Measurements from ENCODE around the gene FOLR1. TPM values are rescaled to one million over a fixed set of nuclear protein-coding genes. Genes with fewer than 3 reads are reported as not detected.

Gene FOLR1
- polyA plus RNA-seq, 1 donor: 19.0 TPM

DNA sequence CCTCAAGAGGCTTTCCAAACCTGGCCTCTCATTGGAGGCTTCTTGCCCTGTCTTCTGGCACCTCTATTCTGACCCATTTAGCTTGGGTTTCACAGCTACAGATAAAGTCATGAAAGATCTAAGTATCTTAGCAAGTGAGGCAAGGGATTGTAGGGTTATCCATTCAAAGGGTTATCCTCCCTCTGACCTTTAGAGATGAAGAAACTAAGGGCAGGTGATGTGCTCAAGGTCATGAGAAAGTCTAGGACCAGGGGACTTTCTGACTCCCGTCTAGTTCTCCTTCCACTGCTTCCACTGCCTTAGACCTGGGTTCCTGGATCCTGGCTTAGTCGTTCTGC, 44.8 kb downstream of the FOLR1 start:
- DNase-seq: no peak

DNA sequence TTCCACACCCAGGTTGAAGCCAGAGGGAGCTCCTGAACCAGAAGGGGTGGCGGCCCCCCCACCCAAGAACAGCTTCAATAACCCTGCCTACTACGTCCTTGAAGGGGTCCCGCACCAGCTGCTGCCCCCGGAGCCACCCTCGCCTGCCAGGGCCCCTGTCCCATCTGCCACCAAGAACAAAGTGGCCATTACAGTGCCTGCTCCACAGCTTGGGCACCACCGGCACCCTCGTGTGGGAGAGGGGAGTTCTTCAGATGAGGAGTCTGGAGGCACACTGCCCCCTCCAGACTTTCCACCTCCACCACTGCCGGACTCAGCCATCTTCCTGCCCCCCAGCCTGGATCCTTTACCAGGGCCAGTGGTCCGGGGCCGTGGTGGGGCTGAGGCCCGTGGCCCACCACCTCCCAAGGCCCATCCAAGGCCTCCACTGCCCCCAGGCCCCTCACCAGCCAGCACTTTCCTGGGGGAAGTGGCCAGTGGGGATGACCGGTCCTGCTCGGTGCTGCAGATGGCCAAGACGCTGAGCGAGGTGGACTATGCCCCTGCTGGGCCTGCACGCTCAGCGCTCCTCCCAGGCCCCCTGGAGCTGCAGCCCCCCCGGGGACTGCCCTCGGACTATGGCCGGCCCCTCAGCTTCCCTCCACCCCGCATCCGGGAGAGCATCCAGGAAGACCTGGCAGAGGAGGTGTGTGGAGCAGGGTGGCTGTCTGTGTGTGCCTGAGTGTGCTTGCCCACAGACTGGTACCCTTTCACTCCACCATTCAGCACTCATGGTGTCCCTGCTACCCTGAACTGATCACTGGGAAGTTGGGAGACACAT, 45.4 kb downstream of the FOLR1 start:
- DNase-seq: no peak

DNA sequence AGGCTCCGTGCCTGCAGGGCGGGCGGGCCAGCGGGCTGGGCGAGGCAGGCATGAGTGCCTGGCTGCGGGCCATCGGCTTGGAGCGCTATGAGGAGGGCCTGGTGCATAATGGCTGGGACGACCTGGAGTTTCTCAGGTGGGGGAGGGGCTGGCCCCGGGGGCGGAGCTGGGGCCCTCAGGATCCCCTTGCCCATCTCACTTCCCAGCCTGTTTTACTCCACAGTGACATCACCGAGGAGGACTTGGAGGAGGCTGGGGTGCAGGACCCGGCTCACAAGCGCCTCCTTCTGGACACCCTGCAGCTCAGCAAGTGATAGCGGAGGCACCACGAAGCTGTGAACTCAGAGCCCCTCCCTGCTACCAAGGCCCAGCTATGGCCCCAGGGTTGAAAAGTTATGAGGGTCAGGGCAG, 46.1 kb downstream of the FOLR1 start:
- no peak for DNase-seq

DNA sequence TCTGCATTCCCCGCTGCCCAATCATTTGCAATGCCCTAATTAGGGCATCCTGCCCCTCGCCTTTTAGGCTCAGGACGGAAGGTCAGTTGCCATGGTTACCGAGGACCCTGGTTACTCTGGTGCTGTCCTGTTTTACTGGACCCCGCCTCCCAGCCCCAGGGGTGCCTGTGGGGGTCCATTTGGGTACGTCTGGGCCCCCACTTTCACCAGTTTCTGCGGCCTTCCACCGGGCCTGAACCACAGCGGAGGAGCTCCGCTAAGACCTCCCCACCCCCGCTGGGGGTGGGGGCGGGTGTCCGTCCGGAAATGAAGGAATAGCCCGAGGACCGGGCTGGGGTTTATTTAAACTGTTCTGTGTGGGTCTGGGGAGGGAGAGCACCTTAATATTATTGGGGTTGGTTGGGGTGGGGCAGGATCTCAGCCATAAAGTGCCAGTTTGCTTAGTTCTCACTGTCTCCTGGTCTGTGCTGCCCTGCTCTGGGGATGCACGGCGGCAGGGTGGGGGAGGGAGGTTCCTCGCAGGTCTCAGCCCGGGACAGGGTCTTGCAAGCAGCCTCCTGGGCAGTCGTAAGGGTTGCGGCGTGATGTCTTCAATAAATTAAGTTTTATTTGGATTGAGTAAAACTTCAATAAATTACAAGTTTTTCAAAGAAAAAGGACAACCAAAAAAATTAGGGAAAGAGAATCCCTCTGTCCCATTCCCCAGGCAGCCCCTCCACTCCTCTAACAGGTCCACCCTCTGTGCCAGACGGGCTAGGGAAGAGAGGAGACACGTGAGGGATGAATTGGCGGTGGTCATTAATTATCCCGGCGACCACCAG, 46.8 kb downstream of the FOLR1 start:
- no peak for DNase-seq

DNA sequence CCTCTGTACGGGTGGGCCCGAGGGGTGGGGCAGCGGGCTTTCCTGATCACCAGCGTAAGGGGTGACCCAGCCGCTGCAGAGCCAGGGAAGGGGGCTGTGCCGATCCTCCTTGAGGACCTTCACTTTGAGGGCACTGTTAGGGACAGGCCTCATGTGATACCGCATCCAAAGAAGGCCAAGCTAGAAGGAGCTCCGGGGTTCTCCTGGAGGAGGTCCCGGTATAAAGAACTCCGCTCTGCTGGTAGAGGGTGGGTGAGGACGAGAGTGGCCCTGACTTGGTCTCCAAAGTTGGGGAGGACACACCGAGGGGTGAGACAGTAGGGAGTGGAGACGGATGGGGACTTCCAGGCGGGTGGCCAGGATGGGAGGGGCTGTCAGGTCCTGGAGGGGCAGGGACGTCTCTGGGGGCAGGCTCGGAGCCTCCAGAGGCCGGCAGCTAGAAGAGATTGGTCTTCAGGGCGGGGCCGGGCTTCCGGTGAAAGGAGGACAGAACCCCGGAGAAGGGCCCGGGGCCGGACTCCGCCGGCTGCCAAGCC, 47.4 kb downstream of the FOLR1 start:
- DNase-seq: no peak

DNA sequence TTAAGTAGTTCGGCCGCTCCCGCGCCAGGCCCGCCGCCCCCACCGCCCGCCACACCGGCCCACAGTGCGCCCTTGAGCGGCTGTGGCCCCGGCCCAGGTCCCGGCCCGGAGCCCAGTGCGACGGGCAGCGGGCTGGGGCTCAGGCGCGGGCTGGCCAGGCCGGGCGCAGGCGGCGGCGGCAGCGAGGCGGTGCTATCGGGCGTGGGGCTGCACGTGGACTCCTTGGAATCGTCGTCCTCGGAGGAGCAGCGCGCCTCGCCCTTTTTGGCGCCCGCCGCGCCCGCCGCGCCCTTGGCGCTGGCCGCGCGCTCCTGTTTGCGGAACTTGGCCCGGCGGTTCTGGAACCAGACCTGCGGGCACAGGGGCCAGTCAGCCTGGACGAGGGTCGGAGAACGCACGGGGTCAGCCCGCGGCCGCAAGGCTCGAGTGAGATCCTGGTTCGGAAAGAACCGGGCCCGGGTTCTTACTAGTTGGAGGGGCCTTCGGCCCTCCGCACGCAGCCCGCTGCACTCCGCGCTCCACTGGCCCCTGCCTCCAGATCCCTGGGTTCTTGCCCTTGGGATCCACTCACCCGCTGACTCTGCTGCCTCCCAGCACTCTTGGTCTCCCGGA, 48.0 kb downstream of the FOLR1 start:
- DNase-seq: no peak

DNA sequence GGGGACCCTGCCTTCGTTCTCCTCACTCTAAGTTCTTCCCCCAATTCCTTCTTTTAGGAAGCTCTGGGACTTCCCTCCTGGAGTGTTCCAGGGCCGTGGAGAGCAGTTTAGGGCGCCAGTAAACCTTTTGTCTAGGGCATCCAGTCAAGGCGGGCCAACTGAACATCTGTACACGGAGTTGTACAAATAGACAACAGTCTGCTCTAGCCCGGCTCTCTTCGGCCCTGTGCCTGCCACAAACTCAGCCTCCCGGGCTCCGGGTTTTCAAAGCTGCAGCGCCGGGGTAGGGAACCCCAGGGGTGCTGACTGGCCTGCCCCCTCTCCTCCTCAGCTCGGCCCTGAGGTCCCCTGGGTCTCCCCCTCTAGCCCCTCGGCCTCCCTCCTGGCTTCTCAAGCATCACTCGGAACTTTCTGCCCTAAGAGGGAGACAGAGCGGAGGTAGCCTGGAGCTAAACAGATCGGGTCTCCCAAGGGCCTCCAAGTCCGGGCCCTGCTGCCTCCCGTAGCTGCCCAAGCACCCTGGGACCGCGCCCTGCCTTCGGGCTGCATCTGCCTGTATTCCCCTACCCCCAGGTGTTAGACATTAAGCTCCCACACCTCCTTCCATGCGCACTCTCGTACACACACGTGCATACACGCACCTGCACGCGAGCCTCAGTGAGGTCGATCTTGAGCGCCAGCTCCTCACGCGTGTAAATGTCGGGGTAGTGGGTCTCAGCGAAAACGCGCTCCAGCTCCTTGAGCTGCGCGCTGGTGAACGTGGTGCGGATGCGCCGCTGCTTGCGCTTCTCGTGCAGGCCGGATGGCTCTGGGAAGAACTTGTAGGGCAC, 48.7 kb downstream of the FOLR1 start:
- DNase-seq: no peak

DNA sequence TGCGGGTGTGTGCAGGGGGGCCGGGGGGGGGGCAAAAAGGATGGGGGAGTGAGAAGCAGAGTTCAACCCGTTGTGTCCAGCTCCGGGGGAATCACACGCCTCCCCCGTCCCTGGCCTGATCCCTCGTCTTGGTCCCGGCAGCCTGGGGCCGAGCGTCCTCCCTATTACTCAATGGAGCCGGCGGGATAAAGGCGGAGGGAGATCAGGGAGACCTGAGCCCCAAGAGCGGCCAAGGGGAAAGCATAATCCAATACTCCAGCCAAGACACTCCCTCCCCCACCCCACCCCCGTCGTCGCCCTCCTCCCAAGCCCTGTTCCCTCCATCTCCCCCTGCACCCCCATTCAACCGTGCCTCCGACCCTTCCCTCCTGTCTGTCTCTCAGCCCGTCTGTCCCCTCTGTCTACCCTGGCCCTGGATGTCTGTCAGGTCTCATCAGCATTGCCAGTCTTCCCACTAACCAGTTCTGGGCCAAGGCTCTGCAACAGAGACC, 49.4 kb downstream of the FOLR1 start:
- no peak for DNase-seq

DNA sequence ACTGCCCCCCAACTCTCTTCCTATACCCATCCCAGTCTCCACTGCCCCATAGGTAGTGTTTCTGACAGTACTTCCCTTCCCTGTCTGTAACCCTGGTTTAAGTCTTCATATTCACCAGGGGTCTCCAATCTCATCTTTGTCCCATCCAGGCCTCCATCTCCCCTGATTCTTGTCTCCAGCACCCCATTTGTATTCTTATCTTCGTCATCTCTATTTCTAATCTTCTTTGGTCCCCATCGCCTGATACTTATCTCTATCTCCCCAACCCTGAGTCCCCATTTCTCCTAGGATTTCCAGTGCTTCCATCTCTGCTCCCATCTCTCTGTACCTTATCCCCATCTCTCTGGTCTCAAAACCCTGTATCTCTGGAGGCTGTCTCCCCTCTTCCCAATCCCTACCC, 50.2 kb downstream of the FOLR1 start:
- DNase-seq: no peak

DNA sequence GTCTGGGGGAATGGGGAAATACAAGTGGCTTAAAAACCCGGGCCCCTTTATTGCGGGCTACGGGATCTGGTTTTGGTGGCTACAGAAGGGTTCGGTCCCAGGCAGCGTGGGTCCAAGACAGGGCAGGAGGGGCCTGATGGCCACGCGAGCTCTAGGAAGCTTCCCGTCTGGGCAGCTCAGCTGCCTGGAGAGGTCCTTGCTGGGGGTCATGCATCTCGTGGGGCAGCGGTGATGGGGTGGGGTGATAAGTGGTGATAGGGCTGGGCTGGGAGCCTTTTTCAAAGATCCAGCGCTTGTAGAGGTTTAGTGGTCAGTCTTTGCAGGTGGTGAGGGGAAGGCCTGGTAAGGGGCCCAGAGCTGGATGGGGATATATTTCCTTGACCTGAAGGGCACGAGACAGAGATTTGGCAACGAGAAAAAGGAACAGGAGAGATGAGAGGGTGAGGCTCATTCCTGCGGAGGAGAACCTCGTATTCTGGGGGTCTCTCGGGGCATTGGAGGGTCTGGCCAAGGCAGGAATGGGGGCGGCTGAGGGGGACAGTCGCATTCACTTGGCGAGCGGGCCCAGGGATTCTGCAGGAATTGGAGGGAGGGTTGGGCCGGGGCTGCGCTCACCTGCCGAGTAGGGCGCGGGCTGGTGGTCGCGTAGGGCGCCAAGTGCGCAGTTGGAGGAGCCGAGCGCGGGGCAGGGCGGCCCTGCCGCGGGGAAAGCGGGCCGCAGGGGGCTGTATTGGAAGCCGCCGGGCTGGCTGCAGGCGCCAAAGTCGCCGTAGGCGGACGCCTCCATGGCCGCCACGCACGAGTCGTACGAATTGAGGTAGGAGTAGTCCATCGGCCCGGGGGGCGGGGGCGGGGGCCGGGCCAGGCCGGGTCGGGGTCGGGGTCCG, 51.5 kb downstream of the FOLR1 start:
- DNase-seq: no peak

DNA sequence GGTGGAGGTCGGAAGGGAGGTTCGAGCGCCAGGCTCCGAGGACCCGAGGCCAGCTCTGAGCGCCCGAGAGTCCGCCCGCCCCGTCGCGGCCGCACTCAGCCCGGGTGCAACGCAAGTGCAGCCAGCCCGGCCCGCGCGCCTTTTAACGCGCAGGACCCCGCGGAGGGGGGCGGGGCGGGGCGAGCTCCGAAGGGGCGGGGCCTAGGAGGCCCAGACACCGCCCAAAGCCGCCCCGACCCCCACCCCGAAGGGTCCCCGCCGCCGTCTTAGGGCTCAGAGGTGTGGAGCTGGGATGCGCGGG, 52.1 kb downstream of the FOLR1 start, which contains the start of gene PHOX2A:
TSS of gene PHOX2A (minus strand) at position 117 of the 301 bp plus-strand sequence. CDS start 172 bp downstream, outside the sequence.
- no peak for DNase-seq

DNA sequence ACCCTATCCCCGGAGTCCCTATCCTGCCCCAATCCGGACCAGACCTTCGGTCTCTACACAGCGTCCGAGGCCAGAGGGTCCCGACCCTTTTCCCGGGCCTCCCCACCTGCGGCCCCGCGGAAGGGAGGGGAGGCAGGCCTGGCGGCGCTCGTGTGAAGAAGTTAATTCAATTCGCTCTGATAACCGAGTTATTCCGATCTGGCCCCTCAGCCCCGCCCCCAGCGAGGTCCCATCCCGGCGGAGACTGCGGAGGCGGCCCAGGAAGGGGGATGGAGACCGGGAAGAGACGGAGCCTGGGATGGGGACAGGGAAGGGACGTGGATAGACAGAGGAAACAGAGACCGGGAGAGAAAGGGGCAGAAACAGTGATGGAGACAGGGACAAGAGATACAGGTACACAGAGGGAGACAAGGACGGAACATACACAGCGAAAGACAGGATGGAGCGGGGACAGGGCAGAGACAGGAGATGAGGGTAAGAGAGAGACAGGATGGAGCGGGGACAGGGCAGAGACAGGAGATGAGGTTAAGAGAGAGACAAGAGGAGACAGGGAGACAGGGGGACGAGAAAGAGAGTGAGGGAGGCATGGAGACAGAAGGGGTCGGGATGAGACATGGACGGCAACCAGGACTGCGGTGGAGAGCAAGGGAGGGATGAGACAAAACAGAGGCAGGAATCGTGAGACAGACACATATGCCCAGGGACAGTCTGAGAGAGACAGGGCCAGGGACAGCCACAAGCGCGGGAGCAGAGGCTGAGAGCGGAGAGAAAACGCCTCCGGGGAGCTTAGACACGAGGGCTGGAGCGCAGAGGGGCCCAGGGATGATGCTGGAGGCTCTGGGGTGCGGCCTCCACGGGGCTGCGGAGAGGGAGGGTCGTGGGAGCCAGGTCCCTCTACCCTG, 52.7 kb downstream of the FOLR1 start:
- no peak for DNase-seq

DNA sequence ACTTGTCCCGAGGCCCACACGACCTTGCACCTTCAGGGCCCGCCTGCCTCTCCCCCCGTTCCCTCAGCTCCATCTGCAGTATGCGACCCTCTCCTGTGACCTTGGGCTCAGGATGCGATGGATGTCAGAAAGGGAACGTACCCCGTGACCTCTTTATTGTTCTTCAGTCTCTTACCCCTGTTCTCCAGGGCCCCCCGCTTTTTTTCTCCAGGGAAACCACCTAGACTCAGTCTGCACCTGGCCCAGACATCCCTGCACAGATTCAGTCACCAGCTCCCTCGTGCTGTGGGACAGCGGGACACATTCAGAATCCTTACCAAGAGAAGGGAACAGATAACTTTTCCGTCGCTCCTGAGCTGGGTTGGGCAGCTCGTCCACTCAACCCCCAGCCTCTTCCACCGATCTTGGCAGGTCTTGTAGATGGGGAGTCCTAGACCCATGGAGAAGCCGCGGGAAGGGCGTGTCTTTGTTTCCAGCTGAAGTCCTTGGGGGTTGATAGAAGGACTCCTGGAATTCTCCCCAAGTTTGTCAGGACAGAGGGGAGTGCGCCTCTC, 53.4 kb downstream of the FOLR1 start:
- no peak for DNase-seq

Other genes with a start within 250 kb of the FOLR1 start
- gene IL18BP, start 193.2 kb upstream of the FOLR1 start, polyA plus RNA-seq (ENCODE audit: insufficient read length): 7.4 TPM
- gene NUMA1, start 111.6 kb upstream of the FOLR1 start, polyA plus RNA-seq (ENCODE audit: insufficient read length): 215 TPM
- 8.8 TPM for gene LRRC51, start 111.3 kb upstream of the FOLR1 start, polyA plus RNA-seq (ENCODE audit: insufficient read length)
- 83.8 TPM for gene LAMTOR1, start 88.8 kb upstream of the FOLR1 start, polyA plus RNA-seq (ENCODE audit: insufficient read length)
- not detected for gene TOMT, start 86.2 kb upstream of the FOLR1 start, polyA plus RNA-seq (ENCODE audit: insufficient read length)
- 32.5 TPM for gene ANAPC15, start 79.4 kb upstream of the FOLR1 start, polyA plus RNA-seq (ENCODE audit: insufficient read length)
- 0.61 TPM for gene FOLR3, start 56.4 kb upstream of the FOLR1 start, polyA plus RNA-seq (ENCODE audit: insufficient read length)
- 31.4 TPM for gene FOLR2, start 24.7 kb downstream of the FOLR1 start, polyA plus RNA-seq (ENCODE audit: insufficient read length)
- gene INPPL1, start 32.6 kb downstream of the FOLR1 start, polyA plus RNA-seq (ENCODE audit: insufficient read length): 233 TPM
- gene PHOX2A, start 52.0 kb downstream of the FOLR1 start, polyA plus RNA-seq (ENCODE audit: insufficient read length): 0.21 TPM
- gene CLPB, start 242.4 kb downstream of the FOLR1 start, polyA plus RNA-seq (ENCODE audit: insufficient read length): 20.5 TPM